ENCODE measurements around the gene STT3A.

GRCh38 chr11:125566235-125566634 is 26.4 kb upstream of the STT3A start:
- TF ChIP-seq GATA2 (IDR thresholded peaks at IDR 0.05; ENCODE audit: low read depth, low read length) = no peak
- TF ChIP-seq GATA3 (IDR thresholded peaks at IDR 0.05; ENCODE audit: low read depth, low read length) = no peak
